Measurements from ENCODE around the gene BTG2. TPM values are rescaled to one million over a fixed set of nuclear protein-coding genes. Genes with fewer than 3 reads are reported as not detected.
A peak's percentile ranks its signal among the peaks of the same experiment; 100 is the strongest.
"Not testable (repeated sequence)": the region's sequence is repeated elsewhere in the genome, so short reads cannot be mapped to it uniquely, and the experiment has no call there.

Gene BTG2, protein sequence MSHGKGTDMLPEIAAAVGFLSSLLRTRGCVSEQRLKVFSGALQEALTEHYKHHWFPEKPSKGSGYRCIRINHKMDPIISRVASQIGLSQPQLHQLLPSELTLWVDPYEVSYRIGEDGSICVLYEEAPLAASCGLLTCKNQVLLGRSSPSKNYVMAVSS
- 100 to 1,000 TPM; 150 TPM for total RNA-seq

DNA sequence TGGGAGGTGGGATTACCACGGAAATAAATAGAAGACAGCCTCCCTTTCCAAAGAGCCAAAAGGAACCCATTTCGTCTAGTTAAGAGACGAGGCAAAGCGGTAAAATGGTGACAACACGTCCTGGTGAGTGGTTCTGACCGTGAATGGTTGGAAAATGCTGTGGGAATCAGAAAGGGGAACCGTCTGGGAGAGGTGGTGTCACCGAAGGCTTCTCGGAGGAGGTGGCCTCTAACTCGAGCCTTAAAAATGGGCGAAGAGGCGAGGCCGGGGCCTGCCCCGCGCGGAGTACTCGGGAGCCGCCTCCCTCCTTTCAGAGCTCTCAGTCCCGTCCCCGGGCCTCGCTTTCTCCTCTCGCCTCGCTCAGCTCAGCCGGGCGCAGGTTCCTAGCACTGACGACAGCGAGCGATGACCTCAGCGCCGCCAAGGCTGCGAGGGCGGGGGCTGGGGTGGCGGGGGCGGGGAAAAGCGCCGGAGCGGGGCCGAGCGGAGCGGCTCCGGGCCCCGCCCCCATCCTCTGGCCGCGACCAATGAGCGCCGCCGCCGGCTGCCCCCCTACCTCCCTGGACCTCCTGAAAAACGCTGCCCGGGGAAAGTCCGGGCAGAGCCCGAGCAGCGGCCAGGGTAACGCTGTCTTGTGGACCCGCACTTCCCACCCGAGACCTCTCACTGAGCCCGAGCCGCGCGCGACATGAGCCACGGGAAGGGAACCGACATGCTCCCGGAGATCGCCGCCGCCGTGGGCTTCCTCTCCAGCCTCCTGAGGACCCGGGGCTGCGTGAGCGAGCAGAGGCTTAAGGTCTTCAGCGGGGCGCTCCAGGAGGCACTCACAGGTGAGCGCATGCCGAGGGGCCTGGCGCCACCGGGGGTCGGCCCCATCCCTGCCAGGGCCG is at the start of gene BTG2:
Gene BTG2 (plus strand): TSS at position 601 of the 890 bp plus-strand sequence. CDS start 88 bp downstream, at position 689.
- ChIA-PET POLR2A (interaction anchor here (0.7 to 9.3 kb wide), 13 partner anchors 10 to 356 kb away, joined by 3 to 238 read pairs (median 7); no protein-coding TSS in a partner anchor), CTCF (interaction anchor here (0.6 to 9.7 kb wide), 6 partner anchors 10 to 44 kb away, joined by 3 to 138 read pairs (median 44); no protein-coding TSS in a partner anchor)
- Mint-ChIP-seq H3K4me1 (ENCODE audit: low read depth) (peaks cover 51% of the 10 kb centered on the region), H3K27ac (peak within 1 kb of the TSS; percentile 98), H3K9me3 (no peaks in the 10 kb centered on the region), H3K36me3 (peaks cover 46% of the 10 kb centered on the region), H3K27me3 (no peaks in the 10 kb centered on the region), H3K4me3 (peak within 1 kb of the TSS; percentile 92)
- intact Hi-C loops (cut with micrococcal nuclease) = loop anchor here (1.0 to 5.0 kb wide), 4 partner anchors 15 to 322 kb away; partner anchors contain the start of gene ATP2B4
- peak; percentile 95 for DNase-seq

DNA sequence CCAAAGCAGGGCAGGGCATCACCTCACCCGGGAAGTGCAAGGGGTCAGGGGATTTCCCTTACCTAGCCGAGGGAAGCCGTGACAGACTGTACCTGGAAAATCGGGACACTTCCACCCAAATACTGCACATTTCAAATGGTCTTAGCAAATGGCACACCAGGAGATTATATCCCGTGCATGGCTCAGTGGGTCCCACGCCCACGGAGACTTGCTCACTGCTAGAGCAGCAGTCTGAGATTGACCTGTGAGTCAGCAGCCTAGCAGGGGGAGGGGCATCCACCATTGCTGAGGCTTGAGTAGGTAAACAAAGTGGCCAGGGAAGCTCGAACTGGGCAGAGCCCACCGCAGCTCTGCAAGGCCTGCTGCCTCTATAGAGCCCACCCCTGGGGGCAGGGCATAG is 48.7 kb upstream of the BTG2 start:
- peaks cover 13% of the 10 kb centered on the region for H3K9me3 Mint-ChIP-seq
- POLR2A ChIA-PET; intact Hi-C loops (cut with micrococcal nuclease); H3K4me1 Mint-ChIP-seq (ENCODE audit: low read depth); H3K4me3 Mint-ChIP-seq; H3K36me3 Mint-ChIP-seq; H3K27ac Mint-ChIP-seq: not testable (repeated sequence)
- H3K27me3 Mint-ChIP-seq = peaks cover 35% of the 10 kb centered on the region
- CTCF ChIA-PET = interaction anchor here (1.9 kb wide), 1 partner anchor 13 kb away, joined by 8 read pairs; no protein-coding TSS in a partner anchor
- DNase-seq = peak; percentile 47

DNA sequence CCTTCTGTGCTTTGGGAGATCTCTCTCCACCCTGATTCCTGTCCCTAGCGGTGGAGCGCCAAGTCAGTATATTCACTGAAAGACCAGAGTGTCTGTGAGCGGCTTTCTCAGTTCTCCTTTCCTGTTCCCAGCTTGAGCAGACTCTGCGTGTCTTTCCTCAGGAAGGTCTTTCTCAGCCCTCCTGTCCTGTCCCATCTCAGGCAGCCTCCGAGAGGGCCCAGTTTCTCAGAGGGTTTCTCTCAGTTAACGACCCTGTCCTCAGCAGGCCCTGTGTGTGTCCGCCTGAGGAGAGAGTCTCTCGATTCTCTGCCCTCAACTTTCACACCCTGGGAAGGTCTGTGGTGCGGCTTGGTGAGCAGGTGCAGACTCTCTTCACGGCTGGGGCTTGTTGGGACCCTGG is 41.8 kb upstream of the BTG2 start:
- no peak overlapping the region for H3K4me3 Mint-ChIP-seq
- H3K9me3 Mint-ChIP-seq = no peaks in the 10 kb centered on the region
- ChIA-PET POLR2A (no interaction called here), CTCF (interaction anchor here (0.9 to 12.4 kb wide), 3 partner anchors 78 to 224 kb away, joined by 3 to 847 read pairs (median 16); no protein-coding TSS in a partner anchor)
- intact Hi-C loops (cut with micrococcal nuclease) = no loop called here
- H3K27me3 Mint-ChIP-seq = peaks cover 1% of the 10 kb centered on the region
- H3K4me1 Mint-ChIP-seq (ENCODE audit: low read depth) = peaks cover 8% of the 10 kb centered on the region
- DNase-seq = no peak
- no peak overlapping the region for H3K27ac Mint-ChIP-seq
- H3K36me3 Mint-ChIP-seq = no peaks in the 10 kb centered on the region

DNA sequence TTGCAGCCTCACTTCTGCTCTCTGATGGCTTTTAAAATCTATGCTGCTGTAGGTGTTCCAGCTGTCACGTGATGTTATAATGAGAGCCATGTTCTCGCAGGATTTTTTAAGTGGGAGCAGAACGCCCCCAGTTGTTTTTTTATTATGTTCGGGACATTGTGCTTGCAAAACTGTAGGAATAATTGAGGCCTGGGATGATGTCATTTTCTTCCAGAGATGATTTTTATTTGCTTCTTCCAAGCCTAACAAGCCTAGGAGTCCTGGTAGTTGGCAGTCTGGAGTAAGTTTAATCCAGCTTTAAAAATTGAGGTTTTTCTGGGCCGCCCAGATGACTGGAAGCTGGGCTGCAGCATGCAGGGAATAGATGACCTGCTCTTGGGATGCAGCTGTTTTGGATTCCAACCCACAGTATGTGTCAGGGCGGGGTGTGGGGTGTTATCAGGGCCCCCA is 41.2 kb upstream of the BTG2 start:
- Mint-ChIP-seq H3K27ac (no peak overlapping the region), H3K9me3 (no peaks in the 10 kb centered on the region), H3K4me1 (ENCODE audit: low read depth) (peaks cover 8% of the 10 kb centered on the region), H3K4me3 (no peak overlapping the region), H3K27me3 (peaks cover 1% of the 10 kb centered on the region), H3K36me3 (no peaks in the 10 kb centered on the region)
- ChIA-PET CTCF (interaction anchor here (0.9 to 12.4 kb wide), 5 partner anchors 42 to 224 kb away, joined by 3 to 847 read pairs (median 4); no protein-coding TSS in a partner anchor), POLR2A (no interaction called here)
- no peak for DNase-seq
- intact Hi-C loops (cut with micrococcal nuclease) = no loop called here

DNA sequence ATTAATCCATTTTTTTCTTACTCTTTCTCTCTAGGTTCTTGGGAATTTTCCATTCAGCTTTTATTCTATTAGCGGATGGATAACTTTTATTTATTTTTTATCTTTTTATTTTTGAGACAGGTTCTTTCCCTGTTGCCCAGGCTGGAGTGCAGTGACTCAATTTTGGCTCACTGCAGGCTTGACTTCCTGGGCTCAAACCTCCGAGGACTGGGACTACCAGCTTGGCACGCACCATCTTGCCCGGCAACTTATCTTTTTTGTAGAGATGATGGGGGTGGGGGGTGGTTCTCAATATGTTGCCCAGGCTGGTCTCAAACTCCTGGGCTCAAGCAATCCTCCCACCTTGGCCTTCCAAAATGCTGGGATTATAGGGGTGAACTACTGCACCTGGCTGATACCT is 39.8 kb upstream of the BTG2 start:
- peaks cover 9% of the 10 kb centered on the region for H3K4me1 Mint-ChIP-seq (ENCODE audit: low read depth)
- no peak overlapping the region for H3K27ac Mint-ChIP-seq
- ChIA-PET POLR2A (no interaction called here), CTCF (interaction anchor here (1.1 to 12.4 kb wide), 4 partner anchors 12 to 239 kb away, joined by 3 to 847 read pairs (median 10); no protein-coding TSS in a partner anchor)
- DNase-seq = no peak
- H3K4me3 Mint-ChIP-seq = no peak overlapping the region
- no peaks in the 10 kb centered on the region for H3K27me3 Mint-ChIP-seq
- no peaks in the 10 kb centered on the region for H3K9me3 Mint-ChIP-seq
- intact Hi-C loops (cut with micrococcal nuclease) = no loop called here
- H3K36me3 Mint-ChIP-seq = no peaks in the 10 kb centered on the region

DNA sequence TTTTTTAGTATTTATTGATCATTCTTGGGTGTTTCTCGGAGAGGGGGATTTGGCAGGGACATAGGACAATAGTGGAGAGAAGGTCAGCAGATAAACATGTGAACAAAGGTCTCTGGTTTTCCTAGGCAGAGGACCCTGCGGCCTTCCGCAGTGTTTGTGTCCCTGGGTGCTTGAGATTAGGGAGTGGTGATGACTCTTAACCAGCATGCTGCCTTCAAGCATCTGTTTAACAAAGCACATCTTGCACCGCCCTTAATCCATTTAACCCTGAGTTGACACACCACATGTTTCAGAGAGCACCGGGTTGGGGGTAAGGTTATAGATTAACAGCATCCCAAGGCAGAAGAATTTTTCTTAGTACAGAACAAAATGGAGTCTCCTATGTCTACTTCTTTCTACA is 39.2 kb upstream of the BTG2 start:
- intact Hi-C loops (cut with micrococcal nuclease); H3K4me3 Mint-ChIP-seq; POLR2A ChIA-PET; DNase-seq; H3K27ac Mint-ChIP-seq; H3K36me3 Mint-ChIP-seq; H3K9me3 Mint-ChIP-seq; H3K27me3 Mint-ChIP-seq: not testable (repeated sequence)
- CTCF ChIA-PET = interaction anchor here (1.1 to 13.5 kb wide), 6 partner anchors 12 to 226 kb away, joined by 3 to 847 read pairs (median 262); no protein-coding TSS in a partner anchor
- peaks cover 14% of the 10 kb centered on the region for H3K4me1 Mint-ChIP-seq (ENCODE audit: low read depth)

DNA sequence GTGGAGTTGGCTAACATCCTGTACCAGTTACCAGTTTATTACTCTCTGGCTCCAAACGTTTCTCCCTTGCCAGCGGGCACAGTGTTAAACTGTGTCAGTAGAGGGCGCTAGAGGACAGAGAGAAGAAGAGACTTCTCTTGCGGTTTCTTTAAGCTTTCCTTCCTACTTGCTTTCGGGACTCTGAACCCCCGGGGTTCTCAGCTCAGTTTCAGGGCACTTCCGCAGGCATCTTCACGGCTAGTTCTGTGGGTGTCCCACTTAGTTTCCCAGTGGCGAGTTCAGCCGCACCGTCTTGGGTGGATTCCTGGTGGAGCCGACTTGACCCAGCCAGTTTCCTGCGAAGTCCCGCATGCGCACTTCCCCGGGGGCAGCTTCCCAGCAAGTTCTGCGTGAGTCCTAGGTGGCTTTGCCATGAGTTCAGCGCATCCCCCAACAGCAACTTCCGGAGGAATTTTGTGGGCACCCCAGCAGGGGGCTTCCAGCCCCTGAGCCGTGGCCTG is 37.9 kb upstream of the BTG2 start:
- H3K27ac Mint-ChIP-seq = peak overlapping the region; percentile 89
- no peaks in the 10 kb centered on the region for H3K27me3 Mint-ChIP-seq
- ChIA-PET CTCF (interaction anchor here (0.6 to 13.5 kb wide), 71 partner anchors 12 to 568 kb away, joined by 3 to 847 read pairs (median 5); partner anchors contain the start of genes ATP2B4, FMOD, LAX1 and OPTC), POLR2A (interaction anchor here (0.6 to 2.4 kb wide), 7 partner anchors 20 to 326 kb away, joined by 3 to 17 read pairs (median 5); no protein-coding TSS in a partner anchor)
- H3K4me1 Mint-ChIP-seq (ENCODE audit: low read depth) = peaks cover 22% of the 10 kb centered on the region
- peak; percentile 88 for DNase-seq
- no peaks in the 10 kb centered on the region for H3K36me3 Mint-ChIP-seq
- intact Hi-C loops (cut with micrococcal nuclease) = loop anchor here (1.0 kb wide), 1 partner anchor 220 kb away; no protein-coding TSS in a partner anchor
- peak overlapping the region; percentile 82 for H3K4me3 Mint-ChIP-seq
- H3K9me3 Mint-ChIP-seq = no peaks in the 10 kb centered on the region

DNA sequence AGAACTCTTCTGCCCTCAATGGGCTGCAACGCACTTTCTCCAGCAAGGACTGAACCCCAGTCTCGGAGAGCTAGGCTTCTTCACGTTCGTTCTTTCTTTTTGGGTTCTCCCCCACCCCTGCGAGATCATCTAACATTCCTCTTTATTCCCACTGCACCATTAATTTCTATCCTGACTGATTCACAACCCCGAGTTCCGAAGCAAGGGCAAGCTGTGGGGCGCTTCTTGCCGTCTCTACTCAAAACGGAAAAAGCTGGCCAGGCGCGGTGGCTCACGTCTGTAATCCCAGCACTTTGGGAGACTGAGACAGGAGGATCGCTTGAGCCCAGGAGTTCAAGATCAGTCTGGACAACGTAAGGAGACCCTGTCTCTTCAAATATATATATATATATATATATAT is 37.4 kb upstream of the BTG2 start:
- POLR2A ChIA-PET = interaction anchor here (1.0 to 2.4 kb wide), 6 partner anchors 19 to 219 kb away, joined by 3 to 17 read pairs (median 6); no protein-coding TSS in a partner anchor
- CTCF ChIA-PET = interaction anchor here (0.6 to 13.5 kb wide), 65 partner anchors 12 to 568 kb away, joined by 3 to 847 read pairs (median 5); partner anchors contain the start of genes ATP2B4, FMOD, LAX1 and OPTC

DNA sequence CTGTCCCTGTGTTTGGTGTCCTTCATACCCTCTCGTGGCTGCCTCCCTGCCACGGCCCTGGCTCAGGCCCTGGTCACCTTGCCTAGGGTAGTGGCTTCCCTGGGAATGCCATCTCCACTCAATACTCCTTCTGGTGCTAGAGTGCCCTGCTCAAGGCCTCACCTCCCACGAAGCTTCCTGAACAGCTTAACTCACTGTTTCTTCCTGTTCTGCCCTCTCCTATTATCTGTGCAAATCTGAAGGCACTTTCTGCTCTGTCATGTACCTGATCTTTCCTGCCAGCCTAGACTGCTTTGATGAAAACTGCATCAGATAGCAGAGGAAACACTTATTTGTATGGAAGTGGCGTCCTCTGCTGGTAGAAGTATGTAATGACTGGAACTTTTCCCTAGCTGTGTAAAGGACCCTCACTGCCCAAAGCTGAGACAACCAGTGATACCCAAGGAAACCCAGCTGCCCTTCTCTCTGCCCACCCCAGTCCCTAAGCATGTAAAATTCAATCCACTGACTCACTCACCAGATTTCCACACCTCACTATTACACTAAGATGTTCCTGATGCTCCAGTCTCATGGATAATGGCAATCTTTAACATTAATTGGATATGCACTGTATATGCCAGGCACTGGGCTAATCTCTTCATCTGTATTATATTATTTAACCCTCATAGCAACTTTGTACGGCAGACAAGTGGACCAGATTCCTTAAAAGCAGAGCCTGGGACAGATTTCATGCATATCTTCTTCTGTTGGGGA is 36.2 kb upstream of the BTG2 start:
- Mint-ChIP-seq H3K4me3 (no peak overlapping the region), H3K27ac (no peak overlapping the region), H3K4me1 (ENCODE audit: low read depth) (peaks cover 34% of the 10 kb centered on the region), H3K9me3 (no peaks in the 10 kb centered on the region), H3K27me3 (no peaks in the 10 kb centered on the region), H3K36me3 (no peaks in the 10 kb centered on the region)
- peak; percentile 49 for DNase-seq
- intact Hi-C loops (cut with micrococcal nuclease) = loop anchor here (1.0 kb wide), 1 partner anchor 230 kb away; no protein-coding TSS in a partner anchor
- POLR2A ChIA-PET = interaction anchor here (0.7 to 2.4 kb wide), 5 partner anchors 37 to 70 kb away, joined by 3 to 17 read pairs (median 4); partner anchors contain the start of gene BTG2
- CTCF ChIA-PET = interaction anchor here (0.6 to 13.5 kb wide), 29 partner anchors 12 to 1130 kb away, joined by 3 to 847 read pairs (median 7); partner anchors contain the start of genes ATP2B4, FMOD, OPTC and PPFIA4

More for the DNA sequence above, 37.4 kb upstream of the BTG2 start:
- Mint-ChIP-seq H3K36me3 (no peaks in the 10 kb centered on the region), H3K9me3 (no peaks in the 10 kb centered on the region), H3K4me1 (ENCODE audit: low read depth) (peaks cover 24% of the 10 kb centered on the region), H3K4me3 (peak overlapping the region; percentile 82), H3K27me3 (no peaks in the 10 kb centered on the region), H3K27ac (peak overlapping the region; percentile 89)
- intact Hi-C loops (cut with micrococcal nuclease) = loop anchor here (1.0 kb wide), 1 partner anchor 219 kb away; no protein-coding TSS in a partner anchor
- DNase-seq = no peak

DNA sequence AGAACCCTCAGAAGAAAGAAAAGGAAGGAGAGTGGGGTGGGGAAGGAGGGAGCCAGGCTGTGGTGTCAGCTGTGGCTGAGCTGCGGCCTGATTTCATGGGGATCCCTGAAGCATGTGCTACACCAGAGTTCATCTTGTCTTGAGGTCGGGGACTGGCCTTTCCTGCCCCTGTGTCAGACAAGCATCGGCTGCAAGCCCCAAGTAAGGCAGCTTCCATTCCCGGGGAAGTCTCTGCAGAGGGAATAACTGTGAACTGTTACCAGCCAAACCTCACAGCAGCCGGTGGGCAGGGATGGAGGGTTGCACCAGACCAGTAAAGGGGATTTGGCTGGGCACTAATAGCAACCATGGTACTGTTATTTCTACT is 35.7 kb upstream of the BTG2 start:
- no peak overlapping the region for H3K4me3 Mint-ChIP-seq
- CTCF ChIA-PET = interaction anchor here (0.6 to 13.5 kb wide), 25 partner anchors 12 to 470 kb away, joined by 3 to 847 read pairs (median 7); partner anchors contain the start of genes ATP2B4, OPTC, PPFIA4 and TMEM183A
- no peak overlapping the region for H3K27ac Mint-ChIP-seq
- no peaks in the 10 kb centered on the region for H3K36me3 Mint-ChIP-seq
- DNase-seq = no peak
- POLR2A ChIA-PET = interaction anchor here (0.7 to 1.8 kb wide), 3 partner anchors 36 to 55 kb away, joined by 3 to 4 read pairs (median 4); partner anchors contain the start of gene BTG2
- H3K9me3 Mint-ChIP-seq = no peaks in the 10 kb centered on the region
- H3K4me1 Mint-ChIP-seq (ENCODE audit: low read depth) = peaks cover 40% of the 10 kb centered on the region
- intact Hi-C loops (cut with micrococcal nuclease) = loop anchor here (1.0 kb wide), 1 partner anchor 230 kb away; no protein-coding TSS in a partner anchor
- H3K27me3 Mint-ChIP-seq = no peaks in the 10 kb centered on the region
